PC-9 (cell line): ENCODE data around the gene DDHD1. TPM values are rescaled to one million over a fixed set of nuclear protein-coding genes. Genes with fewer than 3 reads are reported as not detected.

Experiments used
- BruUV-seq: library from RNA; stranded (reverse); fragments of 400-500 nt; replicated peaks from 2 replicates; lab custom pipeline; 2021; lab: Mats Ljungman, UMichigan
- CTCF ChIA-PET: fragments of 300-600 bp; sonication (Branson Sonifier 250); formaldehyde crosslinking; loops from one replicate; lab custom pipeline; 2022; ENCODE audit warnings: antibody characterized with exemption; lab: Charles Lee
- POLR2A ChIA-PET: fragments of 300-600 bp; sonication (Branson Sonifier 250); formaldehyde crosslinking; loops from one replicate; lab custom pipeline; 2022; ENCODE audit warnings: antibody characterized with exemption; ENCODE audit not compliant: unreplicated experiment; lab: Charles Lee
- DNase-seq, 2 experiments: peaks; one replicate each; pipeline versions ENCODE4 v3.0.0 to v3.0.0-alpha.2; 2015 to 2022; ENCODE audit warnings: mixed read lengths in 1 of 2
- H2AFZ ChIP-seq: fragments of 200-600 bp; sonication (generic); 2 replicates; pipeline ENCODE4 v1.8.1; 2017; ENCODE audit warnings: antibody characterized with exemption
- H3F3A ChIP-seq: fragments of 200-600 bp; sonication (generic); 2 replicates; pipeline ENCODE4 v1.8.1; 2017; ENCODE audit warnings: antibody characterized with exemption, mild to moderate bottlenecking, low read depth; ENCODE audit not compliant: insufficient read depth
- H3K27ac ChIP-seq: fragments of 200-600 bp; sonication (generic); 2 replicates; pipeline ENCODE4 v1.6.1; 2016; ENCODE audit warnings: mixed run types
- H3K27me3 ChIP-seq: fragments of 200-600 bp; sonication (generic); 2 replicates; pipeline ENCODE4 v1.6.1; 2016; ENCODE audit warnings: low read depth, mixed run types; ENCODE audit not compliant: insufficient read depth
- H3K36me3 ChIP-seq: fragments of 200-600 bp; sonication (generic); 2 replicates; pipeline ENCODE4 v1.6.1; 2016; ENCODE audit warnings: low read depth, mixed run types
- H3K4me1 ChIP-seq: fragments of 200-600 bp; sonication (generic); replicated peaks from 2 replicates; pipeline ENCODE4 v1.6.1; 2016; ENCODE audit warnings: mixed run types; ENCODE audit not compliant: insufficient read depth
- H3K4me2 ChIP-seq: fragments of 200-600 bp; sonication (generic); 2 replicates; pipeline ENCODE4 v1.6.1; 2017; ENCODE audit warnings: mixed run types
- H3K4me3 ChIP-seq: fragments of 200-600 bp; sonication (generic); 2 replicates; pipeline ENCODE4 v1.6.1; 2016; ENCODE audit warnings: mixed run types
- H3K79me2 ChIP-seq: fragments of 200-600 bp; sonication (generic); 2 replicates; pipeline ENCODE4 v1.6.1; 2017; ENCODE audit warnings: low read depth, mixed run types
- H3K9me2 ChIP-seq: fragments of 200-600 bp; sonication (generic); 2 replicates; pipeline ENCODE4 v1.8.1; 2017; ENCODE audit warnings: mild to moderate bottlenecking; ENCODE audit not compliant: insufficient read depth
- H3K9me3 ChIP-seq: fragments of 200-600 bp; sonication (generic); 2 replicates; pipeline ENCODE4 v1.8.1; 2016; ENCODE audit warnings: low read depth; ENCODE audit not compliant: insufficient read depth
- H4K20me1 ChIP-seq: fragments of 200-600 bp; sonication (generic); 2 replicates; pipeline ENCODE4 v1.8.1; 2017; ENCODE audit not compliant: insufficient read depth
- EZH2 ChIP-seq: fragments of 200-600 bp; sonication (generic); IDR thresholded peaks from 2 replicates; pipeline ENCODE4 v1.8.0; 2017; ENCODE audit warnings: antibody characterized with exemption, low read depth
- intact Hi-C: fragments of 100-400 bp; cut with micrococcal nuclease; formaldehyde crosslinking; loops from one replicate; pipeline ENCODE4 v1.10.0; 2022; ENCODE audit not compliant: unreplicated experiment
- total RNA-seq: library from RNA; stranded (reverse); gene quantifications from 2 replicates; pipeline ENCODE4 v1.2.3, GENCODE V29; 2021
- TF ChIP-seq, protein P1 (sequence below): fragments of 200-600 bp; sonication (generic); conservative IDR thresholded peaks from 2 replicates; pipeline ENCODE4 v1.6.1; 2017; ENCODE audit warnings: mixed run types, antibody characterized with exemption, mild to moderate bottlenecking, moderate library complexity

The DDHD1 gene
- total RNA-seq, 1 experiment from 2014 or later: 11.3 TPM

GRCh38 chr14:53043027-53043581, 110.0 kb downstream of the DDHD1 start:
- Histone ChIP-seq H3K27ac (no peak overlapping the region), H3K9me2 (no peaks in the 10 kb centered on the region), H3K36me3 (no peaks in the 10 kb centered on the region), H3K4me2 (no peak overlapping the region), H3K79me2 (no peaks in the 10 kb centered on the region), H3F3A (no peaks in the 10 kb centered on the region), H3K9me3 (no peaks in the 10 kb centered on the region), H2AFZ (no peak overlapping the region), H3K4me3 (no peak overlapping the region), H3K4me1 (no peaks in the 10 kb centered on the region), H4K20me1 (no peaks in the 10 kb centered on the region), H3K27me3 (no peaks in the 10 kb centered on the region)
- no peak for TF ChIP-seq EZH2
- TF ChIP-seq, protein P1, sequence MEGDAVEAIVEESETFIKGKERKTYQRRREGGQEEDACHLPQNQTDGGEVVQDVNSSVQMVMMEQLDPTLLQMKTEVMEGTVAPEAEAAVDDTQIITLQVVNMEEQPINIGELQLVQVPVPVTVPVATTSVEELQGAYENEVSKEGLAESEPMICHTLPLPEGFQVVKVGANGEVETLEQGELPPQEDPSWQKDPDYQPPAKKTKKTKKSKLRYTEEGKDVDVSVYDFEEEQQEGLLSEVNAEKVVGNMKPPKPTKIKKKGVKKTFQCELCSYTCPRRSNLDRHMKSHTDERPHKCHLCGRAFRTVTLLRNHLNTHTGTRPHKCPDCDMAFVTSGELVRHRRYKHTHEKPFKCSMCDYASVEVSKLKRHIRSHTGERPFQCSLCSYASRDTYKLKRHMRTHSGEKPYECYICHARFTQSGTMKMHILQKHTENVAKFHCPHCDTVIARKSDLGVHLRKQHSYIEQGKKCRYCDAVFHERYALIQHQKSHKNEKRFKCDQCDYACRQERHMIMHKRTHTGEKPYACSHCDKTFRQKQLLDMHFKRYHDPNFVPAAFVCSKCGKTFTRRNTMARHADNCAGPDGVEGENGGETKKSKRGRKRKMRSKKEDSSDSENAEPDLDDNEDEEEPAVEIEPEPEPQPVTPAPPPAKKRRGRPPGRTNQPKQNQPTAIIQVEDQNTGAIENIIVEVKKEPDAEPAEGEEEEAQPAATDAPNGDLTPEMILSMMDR: no peak
- no peak for DNase-seq
- ChIA-PET CTCF (interaction anchor here (0.7 kb wide), 1 partner anchor 10 kb away, joined by 8 read pairs; no protein-coding TSS in a partner anchor), POLR2A (no interaction called here)
- no TSS peak for BruUV-seq
- intact Hi-C loops: no loop called here

- Histone ChIP-seq H2AFZ (no peak overlapping the region), H4K20me1 (no peaks in the 10 kb centered on the region), H3K9me3 (no peaks in the 10 kb centered on the region), H3K9me2 (no peaks in the 10 kb centered on the region), H3K4me1 (no peaks in the 10 kb centered on the region), H3K36me3 (no peaks in the 10 kb centered on the region), H3K27me3 (no peaks in the 10 kb centered on the region), H3K4me2 (no peak overlapping the region), H3K4me3 (no peak overlapping the region), H3F3A (no peaks in the 10 kb centered on the region), H3K79me2 (no peaks in the 10 kb centered on the region), H3K27ac (no peak overlapping the region)
- DNase-seq: no peak
- intact Hi-C loops: no loop called here
- POLR2A ChIA-PET: no interaction called here
- TF ChIP-seq, protein P1: no peak
- TF ChIP-seq EZH2: no peak
- BruUV-seq: no TSS peak
- CTCF ChIA-PET: no interaction called here
These were observed 110.6 kb downstream of the DDHD1 start for GRCh38 chr14:53042480-53042879.

DNA sequence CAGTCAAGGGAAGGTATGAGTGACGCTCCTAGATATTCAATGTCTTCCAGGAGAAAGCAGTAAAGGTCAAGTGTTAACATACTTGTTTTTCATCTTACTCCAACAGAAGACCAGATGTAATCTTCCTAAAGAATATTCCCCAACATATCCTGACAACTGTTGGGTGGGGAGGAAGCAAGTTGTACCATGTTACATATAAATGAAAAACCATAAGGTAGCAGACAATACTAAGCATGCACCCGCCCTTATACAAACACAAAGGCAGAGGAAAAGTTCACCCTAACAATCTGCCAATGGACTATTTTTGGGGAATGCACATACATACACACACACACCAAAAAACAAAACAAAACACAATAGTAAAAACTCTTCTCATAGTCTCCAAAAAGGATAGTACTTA, 112.1 kb downstream of the DDHD1 start:
- no peak overlapping the region for H3K27ac ChIP-seq
- no peaks in the 10 kb centered on the region for H3K9me3 ChIP-seq
- ChIA-PET CTCF (no interaction called here), POLR2A (no interaction called here)
- no peak overlapping the region for H3K4me3 ChIP-seq
- DNase-seq: no peak
- H3K36me3 ChIP-seq: no peaks in the 10 kb centered on the region
- H3F3A ChIP-seq: no peaks in the 10 kb centered on the region
- H2AFZ ChIP-seq: no peak overlapping the region
- H3K9me2 ChIP-seq: no peaks in the 10 kb centered on the region
- no peaks in the 10 kb centered on the region for H3K27me3 ChIP-seq
- no peak overlapping the region for H3K4me2 ChIP-seq
- no peaks in the 10 kb centered on the region for H3K79me2 ChIP-seq
- H4K20me1 ChIP-seq: no peaks in the 10 kb centered on the region
- no peaks in the 10 kb centered on the region for H3K4me1 ChIP-seq
- intact Hi-C loops: no loop called here
- no peak for TF ChIP-seq EZH2
- TF ChIP-seq, protein P1: no peak
- no TSS peak for BruUV-seq
